HG03520 (cell line): Measurements from ENCODE around the gene BOLA1.
"Not testable (repeated sequence)": the region's sequence is repeated elsewhere in the genome, so short reads cannot be mapped to it uniquely, and the experiment has no call there.

ENCODE experiments used
- ATAC-seq: cut with Tn5 transposase; IDR thresholded peaks from one replicate; pipeline ENCODE4 v1.9.1; 2021; ENCODE audit warnings: mild to moderate bottlenecking, moderate library complexity; ENCODE audit not compliant: unreplicated experiment

Gene BOLA1

GRCh38 chr1:149899460-149900284, at the start of gene BOLA1:
Gene BOLA1 (plus strand): TSS chr1:149899568. CDS start chr1:149900060, 492 bp downstream.
- ATAC-seq: peak; percentile 98

GRCh38 chr1:149849947-149850360, 49.4 kb upstream of the BOLA1 start:
- no peak for ATAC-seq

- peak; percentile 55 for ATAC-seq
These were observed 48.5 kb upstream of the BOLA1 start for GRCh38 chr1:149850732-149851345.

GRCh38 chr1:149851585-149852213, 47.7 kb upstream of the BOLA1 start:
- peak; percentile 31 for ATAC-seq

GRCh38 chr1:149852263-149852662, 47.1 kb upstream of the BOLA1 start:
- peak; percentile 27 for ATAC-seq

- peak; percentile 9 for ATAC-seq
These were observed 39.1 kb upstream of the BOLA1 start for GRCh38 chr1:149860271-149860670.

GRCh38 chr1:149860684-149861496, 38.5 kb upstream of the BOLA1 start:
- peak; percentile 62 for ATAC-seq

GRCh38 chr1:149861497-149862054, 37.8 kb upstream of the BOLA1 start:
- not testable (repeated sequence) for ATAC-seq

GRCh38 chr1:149866887-149867286, 32.5 kb upstream of the BOLA1 start:
- not testable (repeated sequence) for ATAC-seq

- not testable (repeated sequence) for ATAC-seq
These were observed 26.3 kb upstream of the BOLA1 start for GRCh38 chr1:149873060-149873459.

GRCh38 chr1:149877211-149877946, 22.0 kb upstream of the BOLA1 start:
- no peak for ATAC-seq

- ATAC-seq: no peak
These were observed 19.8 kb upstream of the BOLA1 start for GRCh38 chr1:149879556-149879955.

GRCh38 chr1:149881876-149882275, 17.5 kb upstream of the BOLA1 start:
- no peak for ATAC-seq

GRCh38 chr1:149883598-149884247, 15.6 kb upstream of the BOLA1 start:
- no peak for ATAC-seq

- ATAC-seq: no peak
These were observed 14.7 kb upstream of the BOLA1 start for GRCh38 chr1:149884433-149885338.

GRCh38 chr1:149885339-149886120, 13.8 kb upstream of the BOLA1 start:
- ATAC-seq: no peak

- not testable (repeated sequence) for ATAC-seq
These were observed 13.3 kb upstream of the BOLA1 start for GRCh38 chr1:149886121-149886395.
